ENCODE measurements around the gene NAV3.

Gene NAV3, protein sequence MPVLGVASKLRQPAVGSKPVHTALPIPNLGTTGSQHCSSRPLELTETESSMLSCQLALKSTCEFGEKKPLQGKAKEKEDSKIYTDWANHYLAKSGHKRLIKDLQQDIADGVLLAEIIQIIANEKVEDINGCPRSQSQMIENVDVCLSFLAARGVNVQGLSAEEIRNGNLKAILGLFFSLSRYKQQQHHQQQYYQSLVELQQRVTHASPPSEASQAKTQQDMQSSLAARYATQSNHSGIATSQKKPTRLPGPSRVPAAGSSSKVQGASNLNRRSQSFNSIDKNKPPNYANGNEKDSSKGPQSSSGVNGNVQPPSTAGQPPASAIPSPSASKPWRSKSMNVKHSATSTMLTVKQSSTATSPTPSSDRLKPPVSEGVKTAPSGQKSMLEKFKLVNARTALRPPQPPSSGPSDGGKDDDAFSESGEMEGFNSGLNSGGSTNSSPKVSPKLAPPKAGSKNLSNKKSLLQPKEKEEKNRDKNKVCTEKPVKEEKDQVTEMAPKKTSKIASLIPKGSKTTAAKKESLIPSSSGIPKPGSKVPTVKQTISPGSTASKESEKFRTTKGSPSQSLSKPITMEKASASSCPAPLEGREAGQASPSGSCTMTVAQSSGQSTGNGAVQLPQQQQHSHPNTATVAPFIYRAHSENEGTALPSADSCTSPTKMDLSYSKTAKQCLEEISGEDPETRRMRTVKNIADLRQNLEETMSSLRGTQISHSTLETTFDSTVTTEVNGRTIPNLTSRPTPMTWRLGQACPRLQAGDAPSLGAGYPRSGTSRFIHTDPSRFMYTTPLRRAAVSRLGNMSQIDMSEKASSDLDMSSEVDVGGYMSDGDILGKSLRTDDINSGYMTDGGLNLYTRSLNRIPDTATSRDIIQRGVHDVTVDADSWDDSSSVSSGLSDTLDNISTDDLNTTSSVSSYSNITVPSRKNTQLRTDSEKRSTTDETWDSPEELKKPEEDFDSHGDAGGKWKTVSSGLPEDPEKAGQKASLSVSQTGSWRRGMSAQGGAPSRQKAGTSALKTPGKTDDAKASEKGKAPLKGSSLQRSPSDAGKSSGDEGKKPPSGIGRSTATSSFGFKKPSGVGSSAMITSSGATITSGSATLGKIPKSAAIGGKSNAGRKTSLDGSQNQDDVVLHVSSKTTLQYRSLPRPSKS (N-terminal part only)

GRCh38 chr12:77830583-77831351 is at the start of gene NAV3:
Gene NAV3 (plus strand): TSS chr12:77830894. CDS start chr12:77831462, 568 bp downstream.
- DNase-seq = no peak

DNA sequence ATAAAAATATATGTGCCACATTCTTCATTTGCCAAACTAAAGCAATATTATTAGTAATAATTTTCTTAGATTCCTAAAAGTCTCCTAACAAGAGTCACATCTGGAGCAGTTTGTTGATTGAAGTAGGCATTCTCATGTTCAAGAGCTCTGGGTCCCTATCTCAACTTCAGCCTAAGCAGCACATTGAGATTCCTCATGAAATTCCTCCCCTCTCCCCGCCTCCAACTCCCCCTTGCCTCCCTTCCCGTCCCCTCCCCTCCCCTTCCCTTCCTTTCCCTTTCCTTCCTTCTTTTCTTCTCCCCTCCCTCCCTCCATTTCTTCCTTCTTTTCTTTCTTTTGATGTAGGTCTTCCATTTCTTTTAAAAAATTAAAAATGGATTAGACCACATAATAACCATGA is 48.7 kb upstream of the NAV3 start:
- no peak for DNase-seq

DNA sequence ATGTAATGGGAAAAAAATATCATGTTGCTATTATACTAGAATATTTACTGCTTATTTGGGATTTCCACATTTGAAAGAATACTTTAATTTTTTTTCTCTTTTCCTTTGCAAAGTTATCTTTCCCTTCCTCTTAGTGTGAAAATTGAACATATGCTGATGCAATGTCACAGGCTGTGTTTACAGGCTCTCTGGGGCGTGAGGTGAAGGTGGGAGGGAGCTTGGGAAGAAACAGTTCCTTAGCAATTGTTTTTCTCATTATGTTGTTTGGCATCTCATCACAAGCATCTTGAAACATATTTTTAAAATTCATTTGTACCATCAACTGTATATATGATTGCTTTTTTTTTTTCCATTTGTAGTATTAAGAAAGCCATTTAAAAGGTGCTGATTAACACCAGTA is 47.9 kb upstream of the NAV3 start:
- DNase-seq = no peak

DNA sequence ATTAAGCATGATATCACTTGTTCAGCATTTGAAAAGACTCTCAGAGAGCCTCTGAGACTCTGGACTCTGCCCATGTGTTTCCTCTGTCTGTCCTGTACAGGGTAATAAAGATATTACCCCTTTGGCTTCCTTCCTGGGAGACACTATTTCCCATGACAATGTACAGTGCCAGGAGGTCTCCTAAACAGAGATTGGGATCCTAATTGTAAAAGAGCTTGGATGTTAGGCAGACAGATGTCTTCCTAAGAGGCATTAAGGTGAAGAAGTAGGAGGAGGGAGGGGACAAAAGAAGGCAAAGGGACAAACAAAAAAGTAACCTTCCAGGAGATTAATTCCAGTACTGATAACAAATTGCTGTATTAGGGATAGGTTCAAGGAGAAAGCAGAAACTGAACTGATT is 45.5 kb upstream of the NAV3 start:
- no peak for DNase-seq

- DNase-seq = no peak
These were observed 44.0 kb upstream of the NAV3 start for GRCh38 chr12:77786675-77787074.

- no peak for DNase-seq
These were observed 42.2 kb upstream of the NAV3 start for GRCh38 chr12:77788231-77789168.

DNA sequence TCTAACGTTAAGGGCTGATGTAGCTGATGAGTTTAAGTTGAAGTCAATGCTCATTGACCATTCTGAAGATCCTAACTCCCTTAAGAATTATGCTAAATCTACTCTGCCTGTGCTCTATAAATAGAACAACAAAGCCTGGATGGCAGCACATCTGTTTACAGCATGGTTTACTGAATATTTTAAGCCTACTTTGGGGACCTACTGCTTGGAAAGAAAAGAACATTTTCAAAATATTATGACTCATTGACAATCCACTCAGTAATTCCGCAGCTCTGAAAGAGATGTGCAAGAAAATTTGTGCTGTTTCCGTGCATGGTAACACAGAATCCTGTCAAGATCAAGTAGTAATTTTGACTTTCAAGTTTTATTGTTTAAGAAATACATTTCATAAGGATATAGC is 35.0 kb upstream of the NAV3 start:
- no peak for DNase-seq

- DNase-seq = no peak
These were observed 33.9 kb upstream of the NAV3 start for GRCh38 chr12:77796775-77797174.

GRCh38 chr12:77800501-77800900 is 30.2 kb upstream of the NAV3 start:
- no peak for DNase-seq

- DNase-seq = no peak
These were observed 22.2 kb upstream of the NAV3 start for GRCh38 chr12:77808534-77808933.

DNA sequence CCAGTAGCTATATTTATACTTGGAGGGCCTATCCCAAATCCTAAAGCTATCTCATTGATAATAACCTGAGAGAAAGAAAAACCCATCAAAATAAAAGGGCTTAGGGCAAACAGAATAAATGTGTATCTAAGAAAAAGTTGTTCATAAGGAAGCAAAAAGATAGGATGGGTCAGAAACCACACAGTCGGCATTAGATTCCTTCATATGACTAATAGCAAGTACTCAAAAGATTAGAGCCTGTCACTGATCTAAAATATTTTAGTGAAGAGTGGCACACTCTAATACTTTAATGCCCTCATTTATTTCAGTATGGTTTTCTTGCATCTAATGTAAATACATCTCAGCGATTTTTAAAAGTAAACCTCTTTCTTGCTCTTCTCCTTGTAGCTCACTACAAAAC is 17.1 kb upstream of the NAV3 start:
- DNase-seq = no peak

- no peak for DNase-seq
These were observed 16.3 kb upstream of the NAV3 start for GRCh38 chr12:77814386-77814785.

GRCh38 chr12:77816196-77816595 is 14.5 kb upstream of the NAV3 start:
- DNase-seq = peak; percentile 63

- no peak for DNase-seq
These were observed 13.4 kb upstream of the NAV3 start for GRCh38 chr12:77817276-77817675.

DNA sequence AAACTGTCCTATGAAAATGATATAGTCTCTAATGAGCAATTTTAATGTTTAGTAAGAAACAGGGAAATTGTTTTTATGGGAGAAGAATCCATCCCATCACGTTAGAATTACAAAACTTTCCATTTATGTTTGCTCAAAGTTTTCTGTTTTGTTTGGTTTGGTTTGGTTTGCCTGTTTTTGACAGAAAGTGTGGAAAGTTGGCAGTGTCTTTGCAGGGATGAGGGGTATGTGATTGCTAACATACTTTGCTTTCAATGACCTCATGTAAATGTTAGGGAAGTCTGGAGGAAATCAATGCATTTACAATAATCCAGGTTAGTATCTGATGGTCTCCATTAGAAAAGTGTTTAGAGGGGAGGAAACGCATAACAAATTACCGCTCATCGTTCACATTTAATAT is 12.3 kb upstream of the NAV3 start:
- DNase-seq = no peak

DNA sequence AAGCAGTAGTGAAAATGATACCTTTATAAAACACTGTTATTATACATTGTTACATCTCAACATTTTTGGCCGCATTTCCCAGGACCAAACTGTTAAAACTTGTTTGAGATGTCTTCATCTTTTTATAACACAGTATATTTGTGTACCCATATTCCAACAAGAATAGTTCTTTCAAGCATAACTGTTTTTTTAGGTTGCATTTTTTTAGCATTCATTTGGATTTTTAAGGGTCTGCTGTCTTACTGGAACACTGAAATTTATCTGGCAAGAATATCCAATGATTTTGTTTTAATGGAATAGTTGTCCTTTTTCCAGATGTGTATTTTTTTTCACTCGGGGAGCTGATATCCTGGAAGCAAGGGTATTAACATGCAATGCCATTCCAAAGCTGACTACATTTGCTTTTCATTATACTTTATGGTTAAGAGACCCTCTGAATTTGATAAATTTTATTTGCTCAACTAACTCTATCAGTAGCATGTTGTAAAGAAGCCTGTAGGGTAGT is 8.9 kb upstream of the NAV3 start:
- DNase-seq = no peak

DNA sequence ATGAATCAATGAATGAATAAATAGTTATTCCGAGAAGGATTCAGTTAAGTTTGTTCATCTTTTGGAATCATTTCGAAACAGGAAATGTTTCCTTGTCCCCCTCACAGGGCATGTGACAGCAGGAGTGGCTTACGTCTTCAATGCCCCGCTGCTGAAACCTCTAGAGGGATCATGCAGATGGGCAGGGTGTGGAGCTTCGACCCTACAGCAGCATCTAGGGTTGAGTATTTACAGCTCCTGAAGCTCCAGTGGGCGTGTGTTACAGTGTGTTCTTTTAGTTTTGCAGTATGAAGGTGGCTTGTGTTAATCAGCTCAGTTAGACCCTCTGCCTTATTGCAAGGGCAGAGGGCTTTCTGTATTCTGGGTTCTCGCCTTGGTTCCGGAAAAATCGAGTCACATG is 2.6 kb downstream of the NAV3 start:
- DNase-seq = no peak

- DNase-seq = no peak
These were observed 3.9 kb downstream of the NAV3 start for GRCh38 chr12:77834618-77835017.

DNA sequence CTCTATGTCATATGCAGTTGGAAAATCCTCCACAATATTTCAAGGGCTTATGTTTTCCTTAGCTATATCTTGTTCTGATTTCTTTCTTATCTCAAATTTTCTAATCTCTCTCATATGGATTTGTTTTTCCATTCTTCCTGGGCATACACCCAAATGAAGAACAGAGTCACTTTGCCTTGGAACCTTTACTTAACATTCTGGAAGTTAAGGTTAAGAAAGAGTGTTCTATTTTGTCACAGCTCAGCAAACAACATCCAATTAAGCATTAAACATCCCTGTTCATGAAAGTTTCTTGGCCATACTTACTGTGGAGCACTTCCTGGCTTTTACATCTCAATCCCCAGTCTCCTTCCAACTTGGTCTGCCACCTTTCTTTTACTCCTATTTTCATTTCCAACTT is 5.3 kb downstream of the NAV3 start:
- DNase-seq = no peak

DNA sequence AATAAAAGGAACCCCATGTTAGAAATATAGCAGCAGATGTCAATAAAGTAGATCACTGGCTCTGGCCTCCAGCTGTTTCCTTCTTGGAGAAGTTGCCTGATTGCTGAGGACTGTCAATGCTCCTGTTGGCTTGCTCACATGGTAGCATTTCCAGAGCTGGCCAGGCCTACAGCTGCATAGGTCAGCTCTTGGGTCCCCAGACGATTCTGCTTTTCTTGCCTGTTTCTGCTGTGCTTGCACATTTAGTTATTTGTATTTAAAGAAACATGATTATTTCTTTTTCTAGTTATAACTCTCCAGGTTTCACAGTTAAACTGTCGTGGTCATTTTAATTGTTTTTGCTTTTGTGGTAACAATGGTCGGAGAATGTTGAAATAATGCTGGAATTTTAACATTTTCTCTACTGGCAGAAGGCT is 7.2 kb downstream of the NAV3 start:
- DNase-seq = no peak

DNA sequence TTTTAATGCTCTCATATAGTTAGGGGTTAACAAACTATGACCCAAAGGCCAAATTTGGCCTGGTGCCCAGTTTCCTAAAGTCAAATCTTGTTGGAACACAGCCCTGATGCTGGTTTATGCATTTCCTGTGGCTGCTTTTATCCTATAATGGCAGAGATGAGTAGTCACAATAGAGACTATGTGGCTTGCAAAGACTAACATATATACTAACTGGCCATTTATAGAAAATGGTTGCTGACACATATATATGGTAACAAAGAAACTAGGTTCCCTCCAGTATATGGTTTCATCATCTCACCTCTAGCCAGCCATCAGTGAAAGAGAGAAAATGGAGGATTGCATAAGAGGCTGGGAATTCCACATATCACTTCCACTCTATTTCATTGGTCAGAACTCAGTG is 10.8 kb downstream of the NAV3 start:
- DNase-seq = no peak
